HUES6 (cell line): ENCODE results near the gene SEMA4D.
"Not testable (repeated sequence)": the region's sequence is repeated elsewhere in the genome, so short reads cannot be mapped to it uniquely, and the experiment has no call there.

ENCODE experiments used
- H3K27ac ChIP-seq: 2 replicates; pipeline ENCODE4 v1.7.0; 2013; ENCODE audit warnings: low read depth, mild to moderate bottlenecking, low read length, inconsistent platforms
- H3K27me3 ChIP-seq: 2 replicates; pipeline ENCODE4 v1.6.1; 2013; ENCODE audit warnings: low read length; ENCODE audit not compliant: control insufficient read depth, insufficient read depth
- H3K36me3 ChIP-seq: 2 replicates; pipeline ENCODE4 v1.6.1; 2013; ENCODE audit warnings: low read length; ENCODE audit not compliant: control insufficient read depth, insufficient read depth
- H3K4me1 ChIP-seq: 2 replicates; pipeline ENCODE4 v1.6.1; 2013; ENCODE audit warnings: low read length; ENCODE audit not compliant: control insufficient read depth, insufficient read depth
- H3K4me3 ChIP-seq: 2 replicates; pipeline ENCODE4 v1.5.1; 2013; ENCODE audit warnings: low read depth, low read length
- H3K9ac ChIP-seq: one replicate; pipeline ENCODE4 v1.6.1; 2013; ENCODE audit warnings: mild to moderate bottlenecking, low read length
- H3K9me3 ChIP-seq: 2 replicates; pipeline ENCODE4 v1.6.1; 2013; ENCODE audit warnings: low read depth, low read length; ENCODE audit not compliant: control insufficient read depth, insufficient read depth

SEMA4D gene

GRCh38 chr9:89479669-89480011 lies 18.3 kb downstream of the SEMA4D start:
- not testable (repeated sequence) for H3K4me3 ChIP-seq, H3K27me3 ChIP-seq, H3K27ac ChIP-seq, H3K9ac ChIP-seq, H3K4me1 ChIP-seq, H3K9me3 ChIP-seq
- H3K36me3 ChIP-seq: peaks cover 12% of the 10 kb centered on the region

- Histone ChIP-seq H3K36me3 (peaks cover 11% of the 10 kb centered on the region), H3K9ac (no peak overlapping the region), H3K27me3 (no peaks in the 10 kb centered on the region), H3K4me3 (no peak overlapping the region), H3K9me3 (0 out of 2 replicates have a peak, but pooled peaks cover 3% of the 10 kb centered on the region), H3K27ac (no peak overlapping the region), H3K4me1 (peaks cover 4% of the 10 kb centered on the region)
These were observed 18.9 kb downstream of the SEMA4D start for GRCh38 chr9:89478821-89479668.

- peaks cover 4% of the 10 kb centered on the region for H3K4me1 ChIP-seq
- H3K9ac ChIP-seq: no peak overlapping the region
- peaks cover 11% of the 10 kb centered on the region for H3K36me3 ChIP-seq
These were observed 19.9 kb downstream of the SEMA4D start for GRCh38 chr9:89477811-89478630.

GRCh38 chr9:89477384-89477783 lies 20.5 kb downstream of the SEMA4D start:
- no peak overlapping the region for H3K27ac ChIP-seq
- H3K4me3 ChIP-seq: no peak overlapping the region
- H3K9ac ChIP-seq: no peak overlapping the region

More at GRCh38 chr9:89477811-89478630, 19.9 kb downstream of the SEMA4D start:
- Histone ChIP-seq H3K4me3 (no peak overlapping the region), H3K9me3 (0 out of 2 replicates have a peak, but pooled peaks cover 3% of the 10 kb centered on the region), H3K27me3 (no peaks in the 10 kb centered on the region), H3K27ac (no peak overlapping the region)

GRCh38 chr9:89476546-89476945 lies 21.4 kb downstream of the SEMA4D start:
- Histone ChIP-seq H3K36me3 (peaks cover 11% of the 10 kb centered on the region), H3K27me3 (no peaks in the 10 kb centered on the region), H3K9me3 (0 out of 2 replicates have a peak, but pooled peaks cover 3% of the 10 kb centered on the region), H3K27ac (no peak overlapping the region), H3K9ac (no peak overlapping the region), H3K4me3 (no peak overlapping the region), H3K4me1 (peaks cover 4% of the 10 kb centered on the region)

More at GRCh38 chr9:89477384-89477783, 20.5 kb downstream of the SEMA4D start:
- Histone ChIP-seq H3K9me3 (0 out of 2 replicates have a peak, but pooled peaks cover 3% of the 10 kb centered on the region), H3K27me3 (no peaks in the 10 kb centered on the region), H3K36me3 (peaks cover 11% of the 10 kb centered on the region), H3K4me1 (peaks cover 4% of the 10 kb centered on the region)

GRCh38 chr9:89475891-89476440 lies 21.9 kb downstream of the SEMA4D start:
- Histone ChIP-seq H3K9ac (no peak overlapping the region), H3K36me3 (peaks cover 11% of the 10 kb centered on the region), H3K4me3 (no peak overlapping the region), H3K4me1 (peaks cover 6% of the 10 kb centered on the region), H3K27ac (no peak overlapping the region), H3K9me3 (0 out of 2 replicates have a peak, but pooled peaks cover 3% of the 10 kb centered on the region), H3K27me3 (no peaks in the 10 kb centered on the region)

- H3K4me3 ChIP-seq: no peak overlapping the region
- peaks cover 11% of the 10 kb centered on the region for H3K36me3 ChIP-seq
- H3K27me3 ChIP-seq: no peaks in the 10 kb centered on the region
- peaks cover 16% of the 10 kb centered on the region for H3K4me1 ChIP-seq
- H3K27ac ChIP-seq: no peak overlapping the region
- no peak overlapping the region for H3K9ac ChIP-seq
- H3K9me3 ChIP-seq: 0 out of 2 replicates have a peak, but pooled peaks cover 3% of the 10 kb centered on the region
These were observed 23.0 kb downstream of the SEMA4D start for GRCh38 chr9:89474939-89475338.

- H3K9ac ChIP-seq: no peak overlapping the region
- H3K4me1 ChIP-seq: peaks cover 26% of the 10 kb centered on the region
- H3K36me3 ChIP-seq: peaks cover 6% of the 10 kb centered on the region
- H3K9me3 ChIP-seq: 0 out of 2 replicates have a peak, but pooled peaks cover 2% of the 10 kb centered on the region
- H3K4me3 ChIP-seq: no peak overlapping the region
- H3K27ac ChIP-seq: no peak overlapping the region
- no peaks in the 10 kb centered on the region for H3K27me3 ChIP-seq
These were observed 24.0 kb downstream of the SEMA4D start for GRCh38 chr9:89473762-89474469.

- not testable (repeated sequence) for H3K9me3 ChIP-seq, H3K27ac ChIP-seq, H3K36me3 ChIP-seq, H3K27me3 ChIP-seq, H3K4me3 ChIP-seq, H3K9ac ChIP-seq
- peaks cover 35% of the 10 kb centered on the region for H3K4me1 ChIP-seq
These were observed 26.1 kb downstream of the SEMA4D start for GRCh38 chr9:89471796-89472320.

- H3K9ac ChIP-seq: no peak overlapping the region
- peaks cover 4% of the 10 kb centered on the region; the same call in 1 of the 2 replicates for H3K36me3 ChIP-seq
- no peak overlapping the region for H3K4me3 ChIP-seq
- no peak overlapping the region for H3K27ac ChIP-seq
- no peaks in the 10 kb centered on the region for H3K27me3 ChIP-seq
- H3K9me3 ChIP-seq: no peaks in the 10 kb centered on the region
- H3K4me1 ChIP-seq: peaks cover 35% of the 10 kb centered on the region
These were observed 26.5 kb downstream of the SEMA4D start for GRCh38 chr9:89471390-89471789.
